Activated CD8-positive, alpha-beta T cell treated with anti-CD3 and anti-CD28 coated beads for 36 hours (primary cell): ENCODE data around the gene CNKSR3. TPM values are rescaled to one million over a fixed set of nuclear protein-coding genes. Genes with fewer than 3 reads are reported as not detected.

Experiments
- ATAC-seq: fragments of 200-7000 bp; cut with Tn5 transposase; one replicate; pipeline ENCODE4 v1.10.0; 2021; ENCODE audit warnings: mild to moderate bottlenecking, moderate library complexity
- CTCF ChIA-PET: fragments of 350-600 bp; sonication (Branson Sonifier 250); formaldehyde crosslinking; loops from one replicate; lab custom pipeline; 2021; ENCODE audit warnings: antibody characterized with exemption; lab: Charles Lee
- POLR2A ChIA-PET: fragments of 350-600 bp; sonication (Branson Sonifier 250); formaldehyde crosslinking; loops from one replicate; lab custom pipeline; 2021; ENCODE audit warnings: antibody characterized with exemption; lab: Charles Lee
- DNase-seq: peaks from one replicate; pipeline ENCODE4 v3.0.0-alpha.2; 2020
- H3K27ac Mint-ChIP-seq: one replicate; pipeline ENCODE4 v1.8.0; 2021; ENCODE audit warnings: mild to moderate bottlenecking, mixed read lengths
- H3K27me3 Mint-ChIP-seq: one replicate; pipeline ENCODE4 v1.8.0; 2021; ENCODE audit warnings: mixed read lengths
- H3K36me3 Mint-ChIP-seq: one replicate; pipeline ENCODE4 v1.8.0; 2021; ENCODE audit warnings: low read depth, mixed read lengths
- H3K4me1 Mint-ChIP-seq: one replicate; pipeline ENCODE4 v1.8.0; 2021; ENCODE audit warnings: low read depth, mixed read lengths
- H3K4me3 Mint-ChIP-seq: one replicate; pipeline ENCODE4 v1.8.0; 2021; ENCODE audit warnings: mild to moderate bottlenecking, moderate library complexity, mixed read lengths
- H3K9me3 Mint-ChIP-seq: one replicate; pipeline ENCODE4 v1.8.0; 2021; ENCODE audit warnings: mixed read lengths
- CTCF ChIP-seq: fragments of 200-600 bp; IDR thresholded peaks from one replicate; pipeline ENCODE4 v1.8.0; 2022; ENCODE audit warnings: antibody characterized with exemption, mild to moderate bottlenecking
- intact Hi-C: fragments of 100-400 bp; cut with micrococcal nuclease; formaldehyde crosslinking; loops from one replicate; pipeline ENCODE4 v1.10.0; 2022
- total RNA-seq, 2 experiments: library from RNA; stranded (reverse); gene quantifications; one replicate each; pipeline ENCODE4 v1.2.3, GENCODE V29; 2021

The CNKSR3 gene
- total RNA-seq, 2 experiments from 2014 or later = 0.34 to 0.45 TPM

- DNase-seq (no peak), ATAC-seq (peak; percentile 40)
- H3K4me1 Mint-ChIP-seq = peaks cover 33% of the 10 kb centered on the region
- intact Hi-C loops = no loop called here
- H3K4me3 Mint-ChIP-seq = no peak overlapping the region
- H3K36me3 Mint-ChIP-seq = no peaks in the 10 kb centered on the region
- CTCF ChIA-PET = interaction anchor here (1.3 to 1.8 kb wide), 3 partner anchors 10 to 206 kb away, joined by 4 to 5 read pairs (median 5); no protein-coding TSS in a partner anchor
- no peak for TF ChIP-seq CTCF
- peaks cover 8% of the 10 kb centered on the region for H3K27me3 Mint-ChIP-seq
- peaks cover 2% of the 10 kb centered on the region for H3K9me3 Mint-ChIP-seq
- no peak overlapping the region for H3K27ac Mint-ChIP-seq
- POLR2A ChIA-PET = no interaction called here
Observed at GRCh38 chr6:154360476-154360875, 150.0 kb downstream of the CNKSR3 start.

GRCh38 chr6:154359679-154360078, 150.8 kb downstream of the CNKSR3 start:
- CTCF ChIA-PET = no interaction called here
- intact Hi-C loops = loop anchor here (5.0 kb wide), 1 partner anchor 57 kb away; no protein-coding TSS in a partner anchor
- no peak for TF ChIP-seq CTCF

GRCh38 chr6:154359161-154359574, 151.3 kb downstream of the CNKSR3 start:
- ChIA-PET CTCF (no interaction called here), POLR2A (no interaction called here)
- intact Hi-C loops = loop anchor here (5.0 kb wide), 1 partner anchor 57 kb away; no protein-coding TSS in a partner anchor
- no peaks in the 10 kb centered on the region for H3K36me3 Mint-ChIP-seq
- no peak overlapping the region for H3K27ac Mint-ChIP-seq
- H3K4me3 Mint-ChIP-seq = peak overlapping the region; percentile 35
- H3K4me1 Mint-ChIP-seq = peaks cover 43% of the 10 kb centered on the region
- peaks cover 8% of the 10 kb centered on the region for H3K27me3 Mint-ChIP-seq
- ATAC-seq (peak; percentile 48), DNase-seq (no peak)
- TF ChIP-seq CTCF = no peak
- H3K9me3 Mint-ChIP-seq = peaks cover 6% of the 10 kb centered on the region

More at GRCh38 chr6:154359679-154360078, 150.8 kb downstream of the CNKSR3 start:
- H3K27ac Mint-ChIP-seq = no peak overlapping the region
- H3K36me3 Mint-ChIP-seq = no peaks in the 10 kb centered on the region
- POLR2A ChIA-PET = no interaction called here
- H3K27me3 Mint-ChIP-seq = peaks cover 8% of the 10 kb centered on the region
- H3K4me1 Mint-ChIP-seq = peaks cover 38% of the 10 kb centered on the region
- H3K9me3 Mint-ChIP-seq = peaks cover 2% of the 10 kb centered on the region
- ATAC-seq (no peak), DNase-seq (no peak)
- H3K4me3 Mint-ChIP-seq = no peak overlapping the region

GRCh38 chr6:154358019-154358545, 152.4 kb downstream of the CNKSR3 start:
- CTCF ChIA-PET = no interaction called here
- no peak overlapping the region for H3K27ac Mint-ChIP-seq
- peaks cover 8% of the 10 kb centered on the region for H3K27me3 Mint-ChIP-seq
- no peaks in the 10 kb centered on the region for H3K36me3 Mint-ChIP-seq
- intact Hi-C loops = loop anchor here (5.0 kb wide), 1 partner anchor 56 kb away; no protein-coding TSS in a partner anchor
- H3K9me3 Mint-ChIP-seq = peaks cover 7% of the 10 kb centered on the region
- POLR2A ChIA-PET = no interaction called here
- TF ChIP-seq CTCF = no peak
- no peak overlapping the region for H3K4me3 Mint-ChIP-seq
- ATAC-seq = no peak
- DNase-seq = no peak
- H3K4me1 Mint-ChIP-seq = peaks cover 53% of the 10 kb centered on the region

GRCh38 chr6:154356690-154357089, 153.8 kb downstream of the CNKSR3 start, which contains the start of gene IPCEF1:
TSS of gene IPCEF1 (minus strand) at chr6:154356803. CDS start at chr6:154265947, 90,856 bp downstream.
- no peak for TF ChIP-seq CTCF
- intact Hi-C loops = loop anchor here (5.0 kb wide), 1 partner anchor 54 kb away; no protein-coding TSS in a partner anchor
- CTCF ChIA-PET = interaction anchor here (0.9 to 2.8 kb wide), 6 partner anchors 9 to 202 kb away, joined by 3 to 15 read pairs (median 4); no protein-coding TSS in a partner anchor
- POLR2A ChIA-PET = interaction anchor here (1.2 kb wide), 1 partner anchor 108 kb away, joined by 3 read pairs; no protein-coding TSS in a partner anchor
- H3K27me3 Mint-ChIP-seq = peaks cover 12% of the 10 kb centered on the region
- ATAC-seq (no peak), DNase-seq (no peak)
- no peaks in the 10 kb centered on the region for H3K36me3 Mint-ChIP-seq
- H3K27ac Mint-ChIP-seq = no peak within 1 kb of the TSS
- peaks cover 7% of the 10 kb centered on the region for H3K9me3 Mint-ChIP-seq
- peaks cover 65% of the 10 kb centered on the region for H3K4me1 Mint-ChIP-seq
- no peak within 1 kb of the TSS for H3K4me3 Mint-ChIP-seq
